Activated CD8-positive, alpha-beta T cell treated with anti-CD3 and anti-CD28 coated beads, Interleukin-2, amount 10 ng/mL, durations not matched to agents 7 days and 5 days (primary cell): ENCODE measurements around the gene AGBL1. TPM values are rescaled to one million over a fixed set of nuclear protein-coding genes. Genes with fewer than 3 reads are reported as not detected.

ENCODE experiments used
- ATAC-seq: fragments of 150-1000 bp; cut with Tn5 transposase; one replicate; pipeline ENCODE4 v1.10.0; 2021; ENCODE audit warnings: moderate library complexity
- CTCF ChIA-PET: fragments of 350-600 bp; sonication (Branson Sonifier 250); formaldehyde crosslinking; loops from one replicate; lab custom pipeline; 2021; ENCODE audit warnings: antibody characterized with exemption; lab: Charles Lee
- POLR2A ChIA-PET: fragments of 350-600 bp; sonication (Branson Sonifier 250); formaldehyde crosslinking; loops from one replicate; lab custom pipeline; 2021; ENCODE audit warnings: antibody characterized with exemption; lab: Charles Lee
- DNase-seq: peaks from one replicate; pipeline ENCODE4 v3.0.0-alpha.2; 2020
- H3K27ac Mint-ChIP-seq: one replicate; pipeline ENCODE4 v1.8.0; 2021; ENCODE audit warnings: mild to moderate bottlenecking, mixed read lengths
- H3K27me3 Mint-ChIP-seq: one replicate; pipeline ENCODE4 v1.8.0; 2021; ENCODE audit warnings: low read depth, mixed read lengths
- H3K36me3 Mint-ChIP-seq: one replicate; pipeline ENCODE4 v1.8.0; 2021; ENCODE audit warnings: low read depth, mixed read lengths
- H3K4me1 Mint-ChIP-seq: one replicate; pipeline ENCODE4 v1.8.0; 2021; ENCODE audit warnings: low read depth, mixed read lengths
- H3K4me3 Mint-ChIP-seq: one replicate; pipeline ENCODE4 v1.8.0; 2021; ENCODE audit warnings: mild to moderate bottlenecking, mixed read lengths
- H3K9me3 Mint-ChIP-seq: one replicate; pipeline ENCODE4 v1.8.0; 2022; ENCODE audit warnings: mixed read lengths; ENCODE audit not compliant: insufficient read depth
- total RNA-seq, 2 experiments: library from RNA; stranded (reverse); gene quantifications; one replicate each; pipeline ENCODE4 v1.2.3, GENCODE V29; 2021

AGBL1 gene
- total RNA-seq, 2 experiments from 2014 or later, result not detected

GRCh38 chr15:86267892-86268291 is 188.2 kb downstream of the AGBL1 start:
- ATAC-seq, result no peak
- DNase-seq, result no peak
- no peaks in the 10 kb centered on the region for H3K9me3 Mint-ChIP-seq
- no peak overlapping the region for H3K4me3 Mint-ChIP-seq
- ChIA-PET CTCF (no interaction called here), POLR2A (no interaction called here)
- H3K27me3 Mint-ChIP-seq, result no peaks in the 10 kb centered on the region
- no peak overlapping the region for H3K27ac Mint-ChIP-seq
- H3K4me1 Mint-ChIP-seq, result no peaks in the 10 kb centered on the region
- no peaks in the 10 kb centered on the region for H3K36me3 Mint-ChIP-seq

GRCh38 chr15:86268558-86268957 is 188.9 kb downstream of the AGBL1 start:
- no peak overlapping the region for H3K4me3 Mint-ChIP-seq
- H3K27me3 Mint-ChIP-seq, result no peaks in the 10 kb centered on the region
- CTCF ChIA-PET, result no interaction called here
- ATAC-seq, result no peak
- H3K9me3 Mint-ChIP-seq, result no peaks in the 10 kb centered on the region
- no peaks in the 10 kb centered on the region for H3K36me3 Mint-ChIP-seq
- no peak for DNase-seq
- no peaks in the 10 kb centered on the region for H3K4me1 Mint-ChIP-seq
- POLR2A ChIA-PET, result no interaction called here
- H3K27ac Mint-ChIP-seq, result no peak overlapping the region

- CTCF ChIA-PET, result no interaction called here
- Mint-ChIP-seq H3K36me3 (no peaks in the 10 kb centered on the region), H3K27me3 (no peaks in the 10 kb centered on the region), H3K9me3 (no peaks in the 10 kb centered on the region), H3K4me1 (no peaks in the 10 kb centered on the region), H3K27ac (no peak overlapping the region), H3K4me3 (no peak overlapping the region)
- no peak for DNase-seq
- POLR2A ChIA-PET, result no interaction called here
- ATAC-seq, result no peak
Observed at GRCh38 chr15:86273309-86273708, 193.6 kb downstream of the AGBL1 start.

- DNase-seq (no peak), ATAC-seq (no peak)
- no peak overlapping the region for H3K4me3 Mint-ChIP-seq
- H3K9me3 Mint-ChIP-seq, result no peaks in the 10 kb centered on the region
- no peaks in the 10 kb centered on the region for H3K4me1 Mint-ChIP-seq
- H3K27ac Mint-ChIP-seq, result no peak overlapping the region
- POLR2A ChIA-PET, result no interaction called here
- no peaks in the 10 kb centered on the region for H3K36me3 Mint-ChIP-seq
- no peaks in the 10 kb centered on the region for H3K27me3 Mint-ChIP-seq
- CTCF ChIA-PET, result no interaction called here
Observed at GRCh38 chr15:86275361-86275760, 195.7 kb downstream of the AGBL1 start.

GRCh38 chr15:86278586-86278985 is 198.9 kb downstream of the AGBL1 start:
- no peak overlapping the region for H3K27ac Mint-ChIP-seq
- no peaks in the 10 kb centered on the region for H3K4me1 Mint-ChIP-seq
- ChIA-PET CTCF (no interaction called here), POLR2A (no interaction called here)
- no peaks in the 10 kb centered on the region for H3K9me3 Mint-ChIP-seq
- H3K36me3 Mint-ChIP-seq, result no peaks in the 10 kb centered on the region
- no peaks in the 10 kb centered on the region for H3K27me3 Mint-ChIP-seq
- no peak overlapping the region for H3K4me3 Mint-ChIP-seq
- ATAC-seq (no peak), DNase-seq (no peak)

DNA sequence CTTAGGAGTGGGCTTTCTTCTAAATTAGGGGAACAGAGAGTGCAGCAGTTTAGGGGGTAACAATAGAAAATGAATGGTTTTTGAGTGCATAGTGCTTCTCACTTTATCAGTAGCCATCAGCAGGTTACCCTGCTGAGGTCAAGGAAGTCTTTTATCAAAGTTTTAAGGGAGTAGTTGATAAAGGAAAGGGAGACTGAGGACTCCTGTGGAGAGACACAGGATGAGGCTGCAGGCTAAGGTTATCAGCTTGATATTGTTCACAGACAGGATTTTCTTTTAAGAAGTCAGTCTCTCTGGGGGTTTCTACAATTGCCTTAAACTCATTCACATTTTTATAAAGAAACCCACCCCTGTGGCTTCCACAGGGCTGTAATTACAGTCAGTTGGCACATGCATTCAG is 205.0 kb downstream of the AGBL1 start:
- H3K4me1 Mint-ChIP-seq, result no peaks in the 10 kb centered on the region
- DNase-seq (no peak), ATAC-seq (no peak)
- no peaks in the 10 kb centered on the region for H3K27me3 Mint-ChIP-seq
- CTCF ChIA-PET, result no interaction called here
- no peaks in the 10 kb centered on the region for H3K36me3 Mint-ChIP-seq
- H3K9me3 Mint-ChIP-seq, result no peaks in the 10 kb centered on the region
- H3K27ac Mint-ChIP-seq, result no peak overlapping the region
- POLR2A ChIA-PET, result no interaction called here
- H3K4me3 Mint-ChIP-seq, result no peak overlapping the region

DNA sequence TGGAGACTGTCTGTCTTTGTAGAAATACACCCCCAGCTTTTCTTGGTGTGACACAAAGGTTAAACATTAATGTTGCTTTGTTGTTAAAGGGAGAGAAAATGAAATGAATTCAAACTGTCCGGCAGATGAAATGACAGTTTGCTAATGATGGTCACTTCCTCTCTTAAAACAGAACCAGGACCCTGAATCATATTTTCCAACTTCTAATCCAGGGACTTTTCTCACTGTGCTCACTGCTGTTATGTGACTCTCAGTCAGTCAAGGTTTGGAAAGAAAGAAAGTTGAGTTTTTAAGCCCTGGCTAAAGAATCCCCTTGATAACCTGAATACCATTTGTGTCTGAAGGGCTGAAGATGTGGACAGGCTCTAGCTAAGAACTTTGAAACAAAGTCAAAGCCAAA is 215.8 kb downstream of the AGBL1 start:
- ChIA-PET POLR2A (no interaction called here), CTCF (no interaction called here)
- Mint-ChIP-seq H3K9me3 (no peaks in the 10 kb centered on the region), H3K36me3 (no peaks in the 10 kb centered on the region), H3K4me3 (no peak overlapping the region), H3K27me3 (no peaks in the 10 kb centered on the region), H3K4me1 (no peaks in the 10 kb centered on the region), H3K27ac (no peak overlapping the region)
- ATAC-seq (no peak), DNase-seq (no peak)

- ATAC-seq (no peak), DNase-seq (no peak)
Observed at GRCh38 chr15:86296769-86297168, 217.1 kb downstream of the AGBL1 start.

DNA sequence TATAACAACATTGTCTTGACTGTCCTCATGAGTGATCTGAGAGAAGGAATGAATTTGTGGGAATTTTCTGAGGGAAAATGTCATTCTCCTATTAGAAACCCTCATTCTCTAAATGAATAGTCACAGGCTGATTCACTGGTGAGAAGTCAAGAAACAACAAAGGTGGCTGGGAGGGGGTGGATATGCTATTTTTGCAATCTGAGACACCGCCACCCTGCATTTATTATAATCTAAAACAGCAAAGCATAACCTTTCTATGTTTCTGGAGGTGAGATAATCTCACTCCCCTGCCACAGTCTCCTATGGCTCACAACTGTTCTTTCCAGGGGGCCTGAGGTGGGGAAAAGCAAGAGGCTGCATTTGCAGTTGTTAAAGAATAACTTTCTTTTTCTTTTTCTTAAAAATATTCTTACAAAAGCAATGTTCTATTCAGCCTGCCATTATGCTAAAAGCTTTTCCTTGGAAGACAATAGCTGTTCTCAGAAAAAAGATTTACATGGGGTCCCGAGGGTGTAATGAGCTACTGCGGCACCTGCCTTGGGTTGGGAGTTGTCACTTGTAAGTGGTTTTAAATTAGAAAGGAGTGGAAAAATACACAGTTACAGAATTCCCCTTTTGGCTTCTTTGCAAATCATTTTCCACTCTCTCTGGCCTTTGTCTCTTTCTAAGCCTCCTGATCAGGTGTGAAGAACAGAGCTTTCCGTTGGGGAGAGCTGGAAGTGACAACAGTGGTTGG is 220.9 kb downstream of the AGBL1 start:
- POLR2A ChIA-PET, result no interaction called here
- DNase-seq (no peak), ATAC-seq (no peak)
- no peak overlapping the region for H3K27ac Mint-ChIP-seq
- H3K4me1 Mint-ChIP-seq, result no peaks in the 10 kb centered on the region
- CTCF ChIA-PET, result no interaction called here
- H3K36me3 Mint-ChIP-seq, result no peaks in the 10 kb centered on the region
- no peak overlapping the region for H3K4me3 Mint-ChIP-seq
- no peaks in the 10 kb centered on the region for H3K27me3 Mint-ChIP-seq
- no peaks in the 10 kb centered on the region for H3K9me3 Mint-ChIP-seq

More at GRCh38 chr15:86296769-86297168, 217.1 kb downstream of the AGBL1 start:
- no peaks in the 10 kb centered on the region for H3K4me1 Mint-ChIP-seq
- H3K4me3 Mint-ChIP-seq, result no peak overlapping the region
- ChIA-PET CTCF (no interaction called here), POLR2A (no interaction called here)
- H3K9me3 Mint-ChIP-seq, result no peaks in the 10 kb centered on the region
- no peaks in the 10 kb centered on the region for H3K27me3 Mint-ChIP-seq
- no peak overlapping the region for H3K27ac Mint-ChIP-seq
- H3K36me3 Mint-ChIP-seq, result no peaks in the 10 kb centered on the region

GRCh38 chr15:86311568-86312280 is 232.1 kb downstream of the AGBL1 start:
- no peaks in the 10 kb centered on the region for H3K36me3 Mint-ChIP-seq
- CTCF ChIA-PET, result no interaction called here
- H3K4me1 Mint-ChIP-seq, result no peaks in the 10 kb centered on the region
- POLR2A ChIA-PET, result no interaction called here
- ATAC-seq (no peak), DNase-seq (no peak)
- H3K27me3 Mint-ChIP-seq, result no peaks in the 10 kb centered on the region
- H3K9me3 Mint-ChIP-seq, result no peaks in the 10 kb centered on the region
- no peak overlapping the region for H3K27ac Mint-ChIP-seq
- no peak overlapping the region for H3K4me3 Mint-ChIP-seq

- Mint-ChIP-seq H3K27me3 (no peaks in the 10 kb centered on the region), H3K4me1 (no peaks in the 10 kb centered on the region), H3K9me3 (no peaks in the 10 kb centered on the region), H3K36me3 (no peaks in the 10 kb centered on the region), H3K27ac (no peak overlapping the region), H3K4me3 (no peak overlapping the region)
- no peak for DNase-seq
- POLR2A ChIA-PET, result no interaction called here
- CTCF ChIA-PET, result no interaction called here
- ATAC-seq, result no peak
Observed at GRCh38 chr15:86312486-86312885, 232.8 kb downstream of the AGBL1 start.

- Mint-ChIP-seq H3K36me3 (no peaks in the 10 kb centered on the region), H3K27me3 (no peaks in the 10 kb centered on the region), H3K4me1 (no peaks in the 10 kb centered on the region), H3K27ac (no peak overlapping the region), H3K9me3 (no peaks in the 10 kb centered on the region), H3K4me3 (no peak overlapping the region)
- no peak for DNase-seq
- no peak for ATAC-seq
- CTCF ChIA-PET, result no interaction called here
- POLR2A ChIA-PET, result no interaction called here
Observed at GRCh38 chr15:86316216-86316615, 236.5 kb downstream of the AGBL1 start.
